Nephron (organoid): Measurements from ENCODE around the gene CAMK2D.

Experiments used
- H3K27ac Mint-ChIP-seq, 3 experiments: 2 replicates each; pipeline ENCODE4 v1.8.0; 2020; ENCODE audit warnings: mixed read lengths in 3 of 3, mild to moderate bottlenecking in 2 of 3, moderate library complexity in 1 of 3
- H3K27me3 Mint-ChIP-seq: 2 replicates; pipeline ENCODE4 v1.8.0; 2021; ENCODE audit warnings: low read depth, mild to moderate bottlenecking, moderate library complexity, mixed read lengths
- H3K36me3 Mint-ChIP-seq: 2 replicates; pipeline ENCODE4 v1.8.0; 2020; ENCODE audit warnings: low read depth, mixed read lengths
- H3K4me1 Mint-ChIP-seq: 2 replicates; pipeline ENCODE4 v1.8.0; 2020; ENCODE audit warnings: mixed read lengths
- H3K4me3 Mint-ChIP-seq, 3 experiments: 2 replicates each; pipeline ENCODE4 v1.8.0; 2020; ENCODE audit warnings: mild to moderate bottlenecking in 3 of 3, mixed read lengths in 3 of 3, moderate library complexity in 2 of 3
- H3K9me3 Mint-ChIP-seq: 2 replicates; pipeline ENCODE4 v1.8.0; 2020; ENCODE audit warnings: mixed read lengths
- CTCF ChIP-seq, 3 experiments: fragments of 200-600 bp; sonication (generic); IDR thresholded peaks; one replicate each; pipeline ENCODE4 v1.5.0; 2021; ENCODE audit warnings: antibody characterized with exemption in 3 of 3; ENCODE audit not compliant: unreplicated experiment in 3 of 3

The CAMK2D gene

GRCh38 chr4:113618205-113618604 lies 143.3 kb downstream of the CAMK2D start:
- H3K4me1 Mint-ChIP-seq = peaks cover 5% of the 10 kb centered on the region
- H3K9me3 Mint-ChIP-seq = no peaks in the 10 kb centered on the region
- H3K36me3 Mint-ChIP-seq = no peaks in the 10 kb centered on the region
- no peak overlapping the region for H3K27ac Mint-ChIP-seq
- no peak for TF ChIP-seq CTCF (IDR thresholded peaks at IDR 0.05; ENCODE audit: unreplicated experiment in 3 of 3)
- H3K4me3 Mint-ChIP-seq = no peak overlapping the region
- H3K27me3 Mint-ChIP-seq = no peaks in the 10 kb centered on the region

GRCh38 chr4:113617195-113617594 lies 144.3 kb downstream of the CAMK2D start:
- H3K27ac Mint-ChIP-seq = no peak overlapping the region
- no peak overlapping the region for H3K4me3 Mint-ChIP-seq
- no peaks in the 10 kb centered on the region for H3K27me3 Mint-ChIP-seq

GRCh38 chr4:113616443-113616842 lies 145.1 kb downstream of the CAMK2D start:
- TF ChIP-seq CTCF (IDR thresholded peaks at IDR 0.05; ENCODE audit: unreplicated experiment in 3 of 3) = no peak
- no peaks in the 10 kb centered on the region for H3K36me3 Mint-ChIP-seq
- H3K27ac Mint-ChIP-seq = no peak overlapping the region
- H3K9me3 Mint-ChIP-seq = no peaks in the 10 kb centered on the region
- peaks cover 5% of the 10 kb centered on the region for H3K4me1 Mint-ChIP-seq
- H3K27me3 Mint-ChIP-seq = no peaks in the 10 kb centered on the region
- H3K4me3 Mint-ChIP-seq = no peak overlapping the region

More at GRCh38 chr4:113617195-113617594, 144.3 kb downstream of the CAMK2D start:
- TF ChIP-seq CTCF (IDR thresholded peaks at IDR 0.05; ENCODE audit: unreplicated experiment in 3 of 3) = no peak
- Mint-ChIP-seq H3K36me3 (no peaks in the 10 kb centered on the region), H3K9me3 (no peaks in the 10 kb centered on the region), H3K4me1 (peaks cover 5% of the 10 kb centered on the region)

GRCh38 chr4:113614414-113614813 lies 147.1 kb downstream of the CAMK2D start:
- no peaks in the 10 kb centered on the region for H3K27me3 Mint-ChIP-seq

GRCh38 chr4:113613503-113613902 lies 148.0 kb downstream of the CAMK2D start:
- no peak for TF ChIP-seq CTCF (IDR thresholded peaks at IDR 0.05; ENCODE audit: unreplicated experiment in 3 of 3)
- H3K4me3 Mint-ChIP-seq = no peak overlapping the region
- H3K27ac Mint-ChIP-seq = no peak overlapping the region
- no peaks in the 10 kb centered on the region for H3K27me3 Mint-ChIP-seq
- peaks cover 7% of the 10 kb centered on the region for H3K36me3 Mint-ChIP-seq
- peaks cover 5% of the 10 kb centered on the region for H3K4me1 Mint-ChIP-seq
- H3K9me3 Mint-ChIP-seq = no peaks in the 10 kb centered on the region

More at GRCh38 chr4:113614414-113614813, 147.1 kb downstream of the CAMK2D start:
- no peak for TF ChIP-seq CTCF (IDR thresholded peaks at IDR 0.05; ENCODE audit: unreplicated experiment in 3 of 3)
- Mint-ChIP-seq H3K4me3 (no peak overlapping the region), H3K4me1 (peaks cover 5% of the 10 kb centered on the region), H3K9me3 (no peaks in the 10 kb centered on the region), H3K36me3 (peaks cover 3% of the 10 kb centered on the region), H3K27ac (no peak overlapping the region)

GRCh38 chr4:113610537-113610936 lies 151.0 kb downstream of the CAMK2D start:
- peaks cover 3% of the 10 kb centered on the region for H3K9me3 Mint-ChIP-seq
- no peaks in the 10 kb centered on the region for H3K27me3 Mint-ChIP-seq
- no peak overlapping the region for H3K4me3 Mint-ChIP-seq
- H3K27ac Mint-ChIP-seq = no peak overlapping the region
- peaks cover 5% of the 10 kb centered on the region for H3K4me1 Mint-ChIP-seq
- TF ChIP-seq CTCF (IDR thresholded peaks at IDR 0.05; ENCODE audit: unreplicated experiment in 3 of 3) = no peak
- H3K36me3 Mint-ChIP-seq = peaks cover 37% of the 10 kb centered on the region
